Brain microvascular endothelial cell (primary cell): Measurements from ENCODE around the gene TM9SF4.

Experiments
- DNase-seq: peaks from one replicate; pipeline ENCODE4 v3.0.0-alpha.2; 2020
- H3K27ac ChIP-seq: fragments of 250-450 bp; sonication (Bioruptor Pico); 2 replicates; pipeline ENCODE4 v1.5.1; 2020; ENCODE audit warnings: mild to moderate bottlenecking, moderate library complexity
- H3K27me3 ChIP-seq: fragments of 250-450 bp; sonication (Bioruptor Pico); replicated peaks from 2 replicates; pipeline ENCODE4 v1.5.1; 2020; ENCODE audit warnings: mild to moderate bottlenecking
- H3K36me3 ChIP-seq: fragments of 250-450 bp; sonication (Bioruptor Pico); replicated peaks from 2 replicates; pipeline ENCODE4 v1.5.1; 2020; ENCODE audit warnings: mild to moderate bottlenecking
- H3K4me3 ChIP-seq: 2 replicates; pipeline ENCODE4 v1.5.1; 2011; ENCODE audit warnings: low read depth, mild to moderate bottlenecking, control low read depth, low read length, moderate library complexity
- in situ Hi-C: cut with HindIII; loops from 2 replicates; pipeline ENCODE4 v1.10.0; 2017; ENCODE audit warnings: low sequenced_read_pairs, low pct_ligation_motif_present
- TF ChIP-seq, protein P1 (sequence below): IDR thresholded peaks from 2 replicates; pipeline ENCODE4 v1.5.1; 2011; ENCODE audit warnings: low read depth, mild to moderate bottlenecking, moderate library complexity, low read length, control low read depth, inconsistent platforms; ENCODE audit errors: missing control alignments

Gene TM9SF4

DNA sequence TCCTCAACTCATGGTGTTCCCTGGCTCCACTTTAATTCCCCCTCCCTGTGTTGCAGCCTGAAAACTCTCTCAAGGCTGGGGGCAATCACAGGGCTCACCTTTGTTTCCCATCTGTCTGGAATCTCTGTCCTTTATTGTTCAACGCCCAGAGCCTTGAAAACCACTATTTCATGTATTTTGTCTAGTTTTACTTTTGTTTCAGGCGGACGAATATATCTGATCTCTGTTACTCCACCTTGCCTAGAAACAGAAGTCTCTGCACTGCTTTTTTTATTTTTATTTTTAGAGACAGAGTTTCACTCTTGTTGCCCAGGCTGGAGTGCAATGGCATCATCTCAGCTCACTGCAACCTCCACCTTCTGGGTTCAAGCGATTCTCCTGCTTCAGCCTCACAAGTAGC, 70.4 kb downstream of the TM9SF4 start:
- H3K4me3 ChIP-seq: no peak overlapping the region
- in situ Hi-C loops: no loop called here
- no peaks in the 10 kb centered on the region for H3K27me3 ChIP-seq
- no peaks in the 10 kb centered on the region for H3K36me3 ChIP-seq
- TF ChIP-seq, protein P1, sequence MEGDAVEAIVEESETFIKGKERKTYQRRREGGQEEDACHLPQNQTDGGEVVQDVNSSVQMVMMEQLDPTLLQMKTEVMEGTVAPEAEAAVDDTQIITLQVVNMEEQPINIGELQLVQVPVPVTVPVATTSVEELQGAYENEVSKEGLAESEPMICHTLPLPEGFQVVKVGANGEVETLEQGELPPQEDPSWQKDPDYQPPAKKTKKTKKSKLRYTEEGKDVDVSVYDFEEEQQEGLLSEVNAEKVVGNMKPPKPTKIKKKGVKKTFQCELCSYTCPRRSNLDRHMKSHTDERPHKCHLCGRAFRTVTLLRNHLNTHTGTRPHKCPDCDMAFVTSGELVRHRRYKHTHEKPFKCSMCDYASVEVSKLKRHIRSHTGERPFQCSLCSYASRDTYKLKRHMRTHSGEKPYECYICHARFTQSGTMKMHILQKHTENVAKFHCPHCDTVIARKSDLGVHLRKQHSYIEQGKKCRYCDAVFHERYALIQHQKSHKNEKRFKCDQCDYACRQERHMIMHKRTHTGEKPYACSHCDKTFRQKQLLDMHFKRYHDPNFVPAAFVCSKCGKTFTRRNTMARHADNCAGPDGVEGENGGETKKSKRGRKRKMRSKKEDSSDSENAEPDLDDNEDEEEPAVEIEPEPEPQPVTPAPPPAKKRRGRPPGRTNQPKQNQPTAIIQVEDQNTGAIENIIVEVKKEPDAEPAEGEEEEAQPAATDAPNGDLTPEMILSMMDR: no peak
- DNase-seq: no peak
- no peak overlapping the region for H3K27ac ChIP-seq

DNA sequence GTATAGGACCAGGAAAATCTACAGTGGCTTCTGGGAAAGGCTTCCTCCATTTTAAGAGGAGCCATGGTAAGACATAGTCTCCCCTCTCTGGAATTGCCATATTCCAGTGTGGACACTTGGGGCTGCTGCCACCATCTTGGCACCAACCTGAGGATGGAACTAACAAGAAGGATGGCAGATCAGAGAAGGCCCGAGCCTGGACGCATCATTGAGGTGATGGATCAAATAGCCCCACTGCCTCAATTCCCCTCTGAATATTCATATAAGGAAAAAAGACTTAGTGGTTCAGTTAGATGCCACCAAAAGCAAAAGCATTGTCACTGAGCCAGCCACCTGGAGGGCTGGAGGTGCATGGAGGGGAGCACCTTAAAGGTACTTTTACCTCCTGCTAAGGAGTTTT, 72.1 kb downstream of the TM9SF4 start:
- no peak overlapping the region for H3K4me3 ChIP-seq
- no peaks in the 10 kb centered on the region for H3K27me3 ChIP-seq
- H3K27ac ChIP-seq: no peak overlapping the region
- no peak for DNase-seq
- in situ Hi-C loops: no loop called here
- H3K36me3 ChIP-seq: no peaks in the 10 kb centered on the region
- TF ChIP-seq, protein P1: no peak

DNA sequence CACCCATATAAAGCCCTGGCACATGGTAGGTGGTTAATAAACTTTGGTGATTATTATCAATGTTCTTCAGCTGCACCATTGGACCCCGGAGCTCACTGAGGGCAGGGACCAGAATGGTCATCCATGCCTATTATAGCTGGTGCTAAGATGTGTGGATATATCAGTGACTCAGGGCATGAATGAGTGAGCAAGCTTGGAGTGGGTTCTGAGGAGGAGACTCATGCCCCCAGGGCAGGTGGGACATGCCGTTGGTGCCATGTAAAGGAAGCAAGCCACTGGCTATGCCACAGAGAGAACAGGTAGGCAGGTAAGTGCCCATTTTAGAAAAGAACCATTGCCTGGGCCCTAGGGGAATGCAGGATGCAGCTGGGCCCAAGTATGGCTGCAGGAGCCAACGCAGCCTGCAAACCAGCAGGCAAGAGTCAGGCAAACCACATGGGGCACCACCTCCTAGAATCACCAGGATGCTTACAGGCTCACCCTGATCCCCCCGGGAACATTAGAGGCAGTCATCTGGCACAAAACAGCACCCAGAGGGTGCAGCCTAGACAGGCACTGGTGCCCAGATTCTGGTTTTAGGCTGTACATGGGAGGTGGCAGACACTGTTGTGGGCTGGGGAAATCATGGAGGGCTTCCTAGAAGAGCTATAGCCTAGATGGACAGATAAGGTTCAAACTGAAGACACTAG, 74.6 kb downstream of the TM9SF4 start:
- TF ChIP-seq, protein P1: no peak
- in situ Hi-C loops: no loop called here

GRCh38 chr20:32184961-32185603, 75.6 kb downstream of the TM9SF4 start:
- in situ Hi-C loops: no loop called here
- H3K27ac ChIP-seq: no peak overlapping the region
- no peaks in the 10 kb centered on the region for H3K36me3 ChIP-seq
- H3K4me3 ChIP-seq: no peak overlapping the region
- TF ChIP-seq, protein P1: no peak
- H3K27me3 ChIP-seq: no peaks in the 10 kb centered on the region
- no peak for DNase-seq

More for the DNA sequence above, 74.6 kb downstream of the TM9SF4 start:
- no peak overlapping the region for H3K27ac ChIP-seq
- no peak for DNase-seq
- no peaks in the 10 kb centered on the region for H3K36me3 ChIP-seq
- H3K27me3 ChIP-seq: no peaks in the 10 kb centered on the region
- no peak overlapping the region for H3K4me3 ChIP-seq

DNA sequence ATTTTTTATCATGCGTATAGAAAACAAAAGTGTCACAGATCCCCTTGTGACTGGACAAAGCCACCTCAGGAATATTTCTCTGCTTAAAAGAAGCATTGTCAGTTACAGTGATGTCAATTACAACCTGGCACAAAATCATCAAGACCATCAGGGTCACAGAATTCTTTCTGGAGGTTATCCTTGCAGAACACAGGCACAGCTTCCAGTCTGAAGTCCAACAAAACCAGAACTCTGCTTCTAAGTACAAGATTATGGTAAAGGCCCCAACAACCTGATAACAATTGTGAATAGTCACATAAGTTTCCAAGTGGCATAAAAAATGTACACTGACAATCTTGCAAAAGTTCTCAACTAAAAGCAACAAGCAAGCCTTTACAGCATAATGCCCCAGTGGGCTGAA, 77.0 kb downstream of the TM9SF4 start:
- Histone ChIP-seq H3K27ac (no peak overlapping the region), H3K36me3 (no peaks in the 10 kb centered on the region), H3K27me3 (no peaks in the 10 kb centered on the region), H3K4me3 (no peak overlapping the region)
- TF ChIP-seq, protein P1: no peak
- DNase-seq: no peak
- in situ Hi-C loops: no loop called here
